GM10248 (cell line): ENCODE data around the gene KCNQ2.

ENCODE experiments used
- CTCF ChIA-PET: fragments of 300-600 bp; sonication (Branson Sonifier 250); formaldehyde crosslinking; extraction: SDS; loops from one replicate; lab custom pipeline; 2021; ENCODE audit warnings: antibody characterized with exemption; lab: Yijun Ruan, JAX
- POLR2A ChIA-PET: fragments of 350-650 bp; sonication (Branson Sonifier 250); formaldehyde crosslinking; extraction: SDS; loops from one replicate; lab custom pipeline; 2020; ENCODE audit warnings: antibody characterized with exemption; lab: Yijun Ruan, JAX
- DNase-seq: peaks from one replicate; pipeline ENCODE4 v3.0.0; 2012; ENCODE audit errors: extremely low spot score
- CTCF ChIP-seq: IDR thresholded peaks from 2 replicates; pipeline ENCODE4 v1.5.1; 2012; ENCODE audit warnings: mild to moderate bottlenecking, low read depth; ENCODE audit errors: extremely low read depth, missing control alignments, control extremely low read depth

KCNQ2 gene

GRCh38 chr20:63438121-63438520 lies 34.3 kb downstream of the KCNQ2 start:
- POLR2A ChIA-PET = no interaction called here
- no peak for TF ChIP-seq CTCF
- DNase-seq = no peak
- CTCF ChIA-PET = interaction anchor here (0.7 kb wide), 1 partner anchor 13 kb away, joined by 3 read pairs; no protein-coding TSS in a partner anchor

- no peak for TF ChIP-seq CTCF
- no peak for DNase-seq
- POLR2A ChIA-PET = no interaction called here
- CTCF ChIA-PET = interaction anchor here (1.5 kb wide), 1 partner anchor 29 kb away, joined by 3 read pairs; no protein-coding TSS in a partner anchor
These were observed 36.9 kb downstream of the KCNQ2 start for GRCh38 chr20:63435552-63435951.

- CTCF ChIA-PET = interaction anchor here (1.5 kb wide), 1 partner anchor 30 kb away, joined by 3 read pairs; no protein-coding TSS in a partner anchor
- POLR2A ChIA-PET = no interaction called here
- peak; percentile 85 for TF ChIP-seq CTCF
These were observed 37.7 kb downstream of the KCNQ2 start for GRCh38 chr20:63434599-63435378.

GRCh38 chr20:63433756-63434531 lies 38.5 kb downstream of the KCNQ2 start:
- CTCF ChIA-PET = interaction anchor here (1.5 kb wide), 1 partner anchor 31 kb away, joined by 3 read pairs; no protein-coding TSS in a partner anchor
- no peak for TF ChIP-seq CTCF
- POLR2A ChIA-PET = no interaction called here
- no peak for DNase-seq

More at GRCh38 chr20:63434599-63435378, 37.7 kb downstream of the KCNQ2 start:
- peak; percentile 88 for DNase-seq

- ChIA-PET POLR2A (no interaction called here), CTCF (no interaction called here)
- no peak for DNase-seq
- no peak for TF ChIP-seq CTCF
These were observed 39.1 kb downstream of the KCNQ2 start for GRCh38 chr20:63433351-63433750.

- POLR2A ChIA-PET = no interaction called here
- DNase-seq = no peak
- TF ChIP-seq CTCF = no peak
- CTCF ChIA-PET = no interaction called here
These were observed 39.7 kb downstream of the KCNQ2 start for GRCh38 chr20:63432577-63433325.
